HG03064 (cell line): ENCODE measurements around the gene SCAMP1.

Experiments used
- ATAC-seq: cut with Tn5 transposase; IDR thresholded peaks from one replicate; pipeline ENCODE4 v1.9.1; 2021; ENCODE audit warnings: low read depth; ENCODE audit not compliant: unreplicated experiment

SCAMP1 gene

GRCh38 chr5:78490709-78491485 lies 130.5 kb downstream of the SCAMP1 start:
- ATAC-seq, result no peak

GRCh38 chr5:78492224-78492623 lies 131.8 kb downstream of the SCAMP1 start:
- ATAC-seq, result no peak

- ATAC-seq, result no peak
Observed at GRCh38 chr5:78492650-78493049, 132.2 kb downstream of the SCAMP1 start.

GRCh38 chr5:78495800-78496199 lies 135.4 kb downstream of the SCAMP1 start:
- no peak for ATAC-seq

- no peak for ATAC-seq
Observed at GRCh38 chr5:78496373-78496772, 136.0 kb downstream of the SCAMP1 start.

GRCh38 chr5:78497573-78498533 lies 137.4 kb downstream of the SCAMP1 start:
- ATAC-seq, result no peak

GRCh38 chr5:78499485-78499884 lies 139.1 kb downstream of the SCAMP1 start:
- no peak for ATAC-seq

- ATAC-seq, result no peak
Observed at GRCh38 chr5:78500028-78500427, 139.6 kb downstream of the SCAMP1 start.

GRCh38 chr5:78500871-78501270 lies 140.5 kb downstream of the SCAMP1 start:
- no peak for ATAC-seq

- ATAC-seq, result no peak
Observed at GRCh38 chr5:78501411-78502352, 141.3 kb downstream of the SCAMP1 start.

GRCh38 chr5:78503958-78504653 lies 143.7 kb downstream of the SCAMP1 start:
- no peak for ATAC-seq

GRCh38 chr5:78504704-78505677 lies 144.6 kb downstream of the SCAMP1 start:
- no peak for ATAC-seq

GRCh38 chr5:78505860-78506259 lies 145.4 kb downstream of the SCAMP1 start:
- no peak for ATAC-seq

GRCh38 chr5:78506261-78507024 lies 146.0 kb downstream of the SCAMP1 start:
- no peak for ATAC-seq

GRCh38 chr5:78507531-78507930 lies 147.1 kb downstream of the SCAMP1 start:
- no peak for ATAC-seq

GRCh38 chr5:78508186-78508765 lies 147.9 kb downstream of the SCAMP1 start:
- no peak for ATAC-seq

- no peak for ATAC-seq
Observed at GRCh38 chr5:78509145-78509865, 148.9 kb downstream of the SCAMP1 start.
